Measurements from ENCODE around the gene GPX6.
"Not testable (repeated sequence)": the region's sequence is repeated elsewhere in the genome, so short reads cannot be mapped to it uniquely, and the experiment has no call there.

The GPX6 gene

DNA sequence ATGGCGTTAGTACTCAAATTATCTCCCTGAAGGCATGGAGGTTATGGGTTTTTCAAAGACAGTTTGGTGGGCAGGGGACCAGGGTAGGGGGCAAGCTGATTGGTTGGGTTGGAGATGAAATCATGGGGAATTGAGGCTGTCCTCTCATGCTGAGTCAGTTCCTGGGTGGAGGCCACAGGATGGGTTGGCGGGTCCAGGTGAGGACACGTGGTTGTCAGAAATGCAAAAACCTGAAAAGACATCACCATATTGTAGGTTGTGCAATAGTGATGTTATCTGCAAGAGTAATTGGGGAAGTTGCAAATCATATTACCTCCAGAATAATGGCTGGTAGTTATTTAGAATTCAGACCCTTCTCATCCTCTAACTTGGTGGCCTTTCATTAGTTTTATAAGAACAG is 30.1 kb downstream of the GPX6 start:
- no peak for TF ChIP-seq CTCF (IDR thresholded peaks at IDR 0.05; ENCODE audit: insufficient read depth, low read length, poor library complexity, severe bottlenecking)
- Histone ChIP-seq H3K27me3 (replicated peaks; ENCODE audit: control insufficient read depth, insufficient read depth, low read length) (no peaks in the 10 kb centered on the region; the same call in 1 of the 2 replicates), H3K36me3 (ENCODE audit: control insufficient read depth, insufficient read depth, low read length) (no peaks in the 10 kb centered on the region), H3K4me3 (replicated peaks; ENCODE audit: low read depth, low read length) (no peak overlapping the region)
- DNase-seq (ENCODE audit: extremely low read depth, insufficient read length), result no peak

- Histone ChIP-seq H3K27me3 (replicated peaks; ENCODE audit: control insufficient read depth, insufficient read depth, low read length) (no peaks in the 10 kb centered on the region; the same call in 1 of the 2 replicates), H3K4me3 (replicated peaks; ENCODE audit: low read depth, low read length) (no peak overlapping the region), H3K36me3 (ENCODE audit: control insufficient read depth, insufficient read depth, low read length) (no peaks in the 10 kb centered on the region)
- no peak for DNase-seq (ENCODE audit: extremely low read depth, insufficient read length)
- TF ChIP-seq CTCF (IDR thresholded peaks at IDR 0.05; ENCODE audit: insufficient read depth, low read length, poor library complexity, severe bottlenecking), result no peak
Observed at GRCh38 chr6:28480253-28480932, 35.2 kb downstream of the GPX6 start.

DNA sequence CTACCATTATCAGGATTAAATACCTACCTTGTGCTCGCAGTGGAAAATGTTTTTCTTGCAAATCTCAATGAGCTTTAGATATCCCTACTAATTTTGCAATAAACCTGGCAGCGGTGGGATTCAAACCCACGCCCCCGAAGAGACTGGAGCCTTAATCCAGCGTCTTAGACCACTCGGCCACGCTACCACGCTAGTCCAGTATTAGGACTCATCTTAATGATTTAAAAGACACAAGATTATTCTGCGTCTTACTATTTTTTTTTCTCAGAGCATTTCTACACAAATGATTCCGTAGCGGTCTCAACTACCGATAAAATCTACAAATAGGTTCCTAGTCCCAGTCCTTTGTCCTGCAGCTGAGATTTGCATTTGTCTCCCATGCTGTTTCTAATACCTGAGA is 37.1 kb downstream of the GPX6 start:
- Histone ChIP-seq H3K27me3 (replicated peaks; ENCODE audit: control insufficient read depth, insufficient read depth, low read length) (no peaks in the 10 kb centered on the region; the same call in 1 of the 2 replicates), H3K4me3 (replicated peaks; ENCODE audit: low read depth, low read length) (no peak overlapping the region)

DNA sequence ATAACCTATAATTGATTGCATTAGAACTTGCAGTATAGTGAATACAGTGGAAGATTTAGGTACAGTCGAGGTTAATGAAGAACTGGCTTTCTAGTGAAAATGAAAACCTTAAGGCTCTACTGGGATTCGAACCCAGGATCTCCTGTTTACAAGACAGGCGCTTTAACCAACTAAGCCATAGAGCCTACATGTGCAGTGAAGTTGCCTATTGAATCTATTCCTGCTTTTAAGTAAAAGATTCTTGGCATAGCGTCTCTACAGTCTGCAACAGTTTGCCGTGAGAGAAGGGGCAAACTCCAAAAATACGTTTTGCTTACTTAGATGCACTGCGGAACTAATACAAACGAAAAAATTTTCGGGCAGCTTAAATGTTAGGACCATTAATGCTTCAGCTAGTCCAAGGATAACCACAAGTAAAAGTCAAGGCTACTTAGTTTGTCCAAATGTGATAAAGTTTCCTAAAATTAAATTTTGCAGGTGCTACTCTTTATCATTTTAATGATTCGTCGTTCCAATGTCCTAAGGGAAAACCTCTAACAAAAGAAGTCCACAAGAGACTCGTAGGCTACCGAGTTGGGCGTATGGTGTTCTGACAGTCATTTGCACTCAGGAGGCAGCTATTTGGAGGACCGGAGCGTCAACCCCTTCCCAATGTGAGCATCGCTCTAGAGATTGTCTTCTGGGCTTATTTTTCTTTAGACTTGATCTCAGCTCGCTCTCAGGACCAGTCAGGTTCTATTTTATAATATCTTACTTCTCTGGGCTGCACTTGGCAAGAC is 41.0 kb downstream of the GPX6 start:
- Histone ChIP-seq H3K27me3 (replicated peaks; ENCODE audit: control insufficient read depth, insufficient read depth, low read length) (no peaks in the 10 kb centered on the region), H3K4me3 (replicated peaks; ENCODE audit: low read depth, low read length) (peak overlapping the region; percentile 50), H3K36me3 (ENCODE audit: control insufficient read depth, insufficient read depth, low read length) (no peaks in the 10 kb centered on the region)
- DNase-seq (ENCODE audit: extremely low read depth, insufficient read length), result peak; percentile 57
- no peak for TF ChIP-seq CTCF (IDR thresholded peaks at IDR 0.05; ENCODE audit: insufficient read depth, low read length, poor library complexity, severe bottlenecking)

More for the DNA sequence above, 37.1 kb downstream of the GPX6 start:
- DNase-seq (ENCODE audit: extremely low read depth, insufficient read length), result no peak
- no peaks in the 10 kb centered on the region for H3K36me3 ChIP-seq (ENCODE audit: control insufficient read depth, insufficient read depth, low read length)
- TF ChIP-seq CTCF (IDR thresholded peaks at IDR 0.05; ENCODE audit: insufficient read depth, low read length, poor library complexity, severe bottlenecking), result no peak

GRCh38 chr6:28469153-28469745 is 46.3 kb downstream of the GPX6 start:
- not testable (repeated sequence) for H3K4me3 ChIP-seq (replicated peaks; ENCODE audit: low read depth, low read length); DNase-seq (ENCODE audit: extremely low read depth, insufficient read length); H3K27me3 ChIP-seq (replicated peaks; ENCODE audit: control insufficient read depth, insufficient read depth, low read length); H3K36me3 ChIP-seq (ENCODE audit: control insufficient read depth, insufficient read depth, low read length)

DNA sequence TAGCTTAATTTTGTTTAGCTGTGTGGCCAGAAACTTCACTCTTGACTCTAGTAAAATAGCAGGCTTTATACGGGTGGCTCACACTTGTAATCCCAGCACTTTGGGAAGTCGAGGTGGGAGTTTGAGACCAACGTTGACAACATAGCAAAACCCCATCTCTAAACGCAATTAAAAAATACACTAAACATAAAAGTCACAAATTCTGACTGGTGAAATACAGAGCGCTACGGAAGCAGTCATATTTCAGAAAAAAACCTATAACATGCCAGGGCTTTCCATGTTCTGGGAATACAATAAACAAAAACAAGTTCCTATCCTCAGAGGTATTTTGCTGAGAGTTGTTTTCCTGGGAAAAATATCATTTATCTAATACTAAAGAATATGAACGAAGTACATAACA is 47.5 kb downstream of the GPX6 start:
- no peak for DNase-seq (ENCODE audit: extremely low read depth, insufficient read length)
- Histone ChIP-seq H3K27me3 (replicated peaks; ENCODE audit: control insufficient read depth, insufficient read depth, low read length) (no peaks in the 10 kb centered on the region), H3K36me3 (ENCODE audit: control insufficient read depth, insufficient read depth, low read length) (no peaks in the 10 kb centered on the region), H3K4me3 (replicated peaks; ENCODE audit: low read depth, low read length) (no peak overlapping the region)
- no peak for TF ChIP-seq CTCF (IDR thresholded peaks at IDR 0.05; ENCODE audit: insufficient read depth, low read length, poor library complexity, severe bottlenecking)

Measured in GM06990 (cell line).